ENCODE measurements around the gene TIFAB.

Gene TIFAB

DNA sequence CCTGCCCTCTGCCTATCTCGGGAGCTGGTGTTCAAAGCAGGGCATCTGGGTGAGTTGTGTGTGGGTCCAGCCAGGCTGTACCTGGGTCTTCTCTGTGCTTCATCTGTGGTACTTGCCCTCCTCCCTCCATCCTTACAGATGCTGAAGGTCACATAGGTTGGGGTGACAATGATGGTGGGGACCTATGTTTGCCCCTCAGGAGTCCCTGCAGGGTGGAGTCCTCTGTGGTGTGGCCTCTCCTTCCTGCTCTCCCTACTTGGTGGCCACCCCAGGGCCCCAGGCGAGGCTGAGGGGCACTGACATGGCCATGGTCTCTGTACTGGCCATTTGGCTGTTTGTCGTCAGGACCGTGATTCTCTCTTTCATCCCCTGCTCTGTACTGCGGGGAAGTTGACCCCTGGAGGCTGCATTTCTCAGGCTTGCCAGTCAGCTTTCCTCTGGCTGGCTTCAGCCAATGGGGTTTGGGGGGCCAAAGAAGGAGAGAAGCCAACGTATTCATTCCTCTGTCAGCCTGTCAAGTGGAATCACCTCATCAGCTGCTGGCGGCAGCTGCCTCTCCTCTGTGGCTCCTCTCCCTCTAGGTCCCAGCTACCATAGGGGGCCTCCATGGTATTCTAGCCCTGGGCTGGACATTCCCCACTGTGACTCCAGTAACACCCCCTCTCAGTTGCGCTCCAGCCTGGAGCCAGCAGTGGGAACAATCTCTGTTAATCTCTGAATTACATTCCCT lies 9.6 kb downstream of the TIFAB start:
- DNase-seq (ENCODE audit: low spot score) = no peak

DNA sequence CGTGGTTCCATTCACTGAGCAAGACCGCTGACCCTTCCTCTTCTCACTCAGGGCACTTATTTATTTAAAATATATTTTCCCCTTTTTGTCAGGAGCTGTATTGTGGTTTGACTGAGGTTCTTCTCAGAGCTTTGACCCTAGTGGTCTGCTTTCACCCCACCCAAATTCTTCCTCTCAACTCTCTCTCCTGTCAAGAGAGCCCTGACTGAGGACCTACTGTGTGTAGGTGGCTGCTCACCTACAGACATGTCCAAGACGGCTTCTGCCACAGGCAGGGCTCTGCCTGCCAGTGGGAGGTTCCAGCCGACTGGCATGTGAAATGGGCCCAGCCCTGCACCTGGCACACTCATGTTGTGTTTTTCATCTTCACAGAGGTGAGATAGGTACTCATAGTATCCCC lies 10.2 kb downstream of the TIFAB start:
- no peak for DNase-seq (ENCODE audit: low spot score)

DNA sequence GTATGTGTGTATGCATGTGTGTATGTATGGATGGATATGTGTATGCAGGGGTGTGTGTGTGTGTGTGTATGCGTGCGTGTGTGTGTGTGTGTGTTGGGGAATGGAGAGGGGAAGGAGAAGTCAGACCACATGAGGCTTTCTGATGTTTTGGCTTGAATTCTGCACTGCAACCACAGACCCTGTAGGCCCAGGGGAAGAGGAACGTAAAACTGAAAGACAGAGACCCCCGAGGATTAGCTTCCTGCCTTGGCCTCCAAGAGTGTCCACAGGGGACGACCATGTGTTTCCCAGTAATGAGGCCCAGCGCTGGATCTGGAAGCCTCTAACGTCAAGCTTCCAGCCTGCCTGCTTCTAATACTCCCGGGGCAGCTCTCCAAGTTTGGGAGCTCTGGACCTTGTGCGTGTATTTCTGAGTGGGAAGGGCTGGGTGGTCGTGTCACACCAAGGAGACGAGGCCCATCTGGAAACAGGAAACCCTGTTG lies 10.8 kb downstream of the TIFAB start:
- DNase-seq (ENCODE audit: low spot score) = no peak

DNA sequence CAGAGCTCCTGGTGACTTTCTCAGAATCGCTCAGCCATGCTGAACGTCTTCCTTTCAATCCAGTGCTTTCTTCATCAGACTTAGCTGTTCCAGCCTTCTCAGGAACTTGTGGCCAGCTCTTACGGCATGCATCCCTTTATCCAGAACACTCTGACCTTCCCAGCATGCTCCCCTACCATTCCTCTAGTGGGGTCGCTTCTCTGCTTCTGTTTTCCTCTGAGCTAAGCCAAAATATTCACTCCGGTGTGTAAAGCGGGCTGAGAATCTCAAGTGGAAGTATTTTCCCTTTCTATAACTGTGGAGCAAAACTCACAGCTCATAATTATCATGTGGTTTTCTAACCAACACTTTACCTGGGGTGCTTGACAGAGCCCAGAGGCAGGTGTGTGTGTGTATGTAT lies 11.2 kb downstream of the TIFAB start:
- no peak for DNase-seq (ENCODE audit: low spot score)

DNA sequence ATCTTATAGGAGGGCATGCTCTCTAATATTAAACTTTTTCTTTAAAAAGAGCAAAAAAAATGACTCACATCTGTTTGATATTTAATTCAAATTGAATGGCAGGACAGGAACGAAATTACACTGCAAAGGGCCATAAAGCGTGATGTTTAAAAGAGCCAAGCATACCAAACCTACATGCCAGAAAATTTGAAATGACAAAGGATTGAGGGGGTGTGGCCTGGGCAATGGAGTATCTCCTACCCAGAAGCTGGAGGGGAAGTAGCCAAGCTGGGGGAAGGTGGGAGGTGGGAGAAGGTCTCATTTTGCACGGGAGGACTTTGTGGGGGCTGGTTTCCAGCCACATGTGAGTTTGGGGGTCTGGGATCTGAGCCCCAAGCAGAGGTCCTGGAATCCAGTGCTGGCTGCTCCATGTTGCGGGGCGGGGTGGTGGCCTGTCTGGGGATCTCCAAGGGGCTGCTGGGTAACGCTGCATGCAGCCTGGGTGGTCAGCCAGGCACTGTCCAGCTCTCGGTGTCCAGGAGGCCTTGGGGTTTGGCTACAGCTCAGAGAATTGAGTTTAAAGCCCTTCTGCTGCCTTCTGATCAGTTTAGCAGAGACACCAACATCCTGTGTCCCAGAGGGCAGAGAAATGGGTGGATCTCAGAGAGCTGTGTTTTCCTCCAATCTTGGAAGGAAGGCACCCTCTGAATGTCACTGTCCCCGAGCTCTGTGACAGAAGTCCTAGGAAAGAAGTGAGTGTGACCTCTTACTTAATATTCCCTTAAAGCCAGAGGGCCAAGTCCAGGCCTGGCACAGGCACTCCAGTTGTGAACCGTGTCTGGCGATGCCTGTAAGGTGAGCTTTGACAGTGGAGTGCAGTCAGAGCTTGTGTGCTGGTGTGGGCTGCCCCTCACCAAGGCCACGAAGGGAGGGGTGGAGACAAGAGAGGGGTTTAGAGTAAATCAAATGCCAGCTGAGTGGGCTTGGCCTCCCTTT lies 12.6 kb downstream of the TIFAB start:
- DNase-seq (ENCODE audit: low spot score) = no peak

DNA sequence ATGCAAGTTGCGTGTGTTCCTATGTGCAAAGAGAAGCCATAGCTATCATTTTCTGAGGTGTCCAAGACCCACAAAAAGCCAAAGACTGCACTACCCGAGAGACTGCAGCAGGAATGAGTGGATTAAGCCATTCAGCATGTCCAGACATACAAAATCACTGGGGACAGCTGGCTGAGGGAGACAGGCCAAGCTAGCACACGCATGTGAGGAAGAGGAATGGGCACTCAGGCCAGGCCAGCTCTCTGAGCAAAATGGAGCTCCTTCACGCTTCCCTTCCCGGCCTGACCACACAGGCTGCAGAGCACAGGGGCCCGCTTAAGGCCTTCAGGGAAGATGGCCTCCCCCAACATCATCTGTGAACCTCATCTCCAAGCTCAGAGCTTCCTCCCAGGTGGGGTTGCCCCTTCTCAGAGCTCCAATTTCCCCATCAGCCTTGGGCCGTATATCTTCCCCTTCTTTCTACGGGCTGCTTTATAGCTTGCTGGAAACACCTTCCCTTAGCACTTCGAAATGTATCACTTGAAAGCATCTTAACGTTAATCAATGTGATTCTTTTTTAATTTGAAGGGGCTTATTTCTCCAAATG lies 13.4 kb downstream of the TIFAB start:
- no peak for DNase-seq (ENCODE audit: low spot score)

DNA sequence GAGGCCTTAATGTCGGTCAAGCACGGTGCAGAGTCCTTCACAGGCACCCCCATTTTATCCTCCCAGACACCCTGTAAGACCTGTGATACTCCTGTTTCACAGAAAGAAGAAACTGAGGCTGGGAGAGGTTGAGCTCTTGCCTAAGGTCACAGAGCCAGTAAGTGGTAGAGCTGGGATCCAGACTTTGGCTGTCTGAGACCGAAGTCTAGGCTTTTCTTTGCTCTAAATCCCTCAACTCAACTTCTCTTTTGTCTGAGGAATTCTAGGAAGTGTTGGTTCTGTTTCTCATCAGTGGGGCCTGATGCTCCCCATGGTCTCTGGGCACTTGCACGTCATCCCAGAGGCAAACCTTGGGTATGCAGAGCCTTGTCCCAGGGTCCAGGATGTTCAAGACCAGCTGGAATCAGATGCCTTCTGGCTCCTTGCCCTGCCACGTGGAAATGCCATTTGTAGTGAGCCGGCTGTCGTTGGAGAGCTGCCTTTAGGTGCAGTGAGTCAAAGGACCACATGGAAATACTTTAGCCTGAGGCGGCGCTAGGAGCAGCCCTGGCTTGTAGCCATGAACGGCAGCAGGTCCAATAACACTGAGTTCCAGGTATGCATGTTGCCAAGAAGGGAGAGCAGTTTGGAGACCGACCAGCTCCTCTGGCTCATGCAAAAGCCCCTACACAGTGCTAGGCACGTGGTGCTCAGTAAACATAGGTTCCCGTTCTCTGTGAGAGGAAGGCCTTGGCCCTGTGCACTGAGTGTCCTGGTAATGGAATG lies 14.2 kb downstream of the TIFAB start:
- no peak for DNase-seq (ENCODE audit: low spot score)

DNA sequence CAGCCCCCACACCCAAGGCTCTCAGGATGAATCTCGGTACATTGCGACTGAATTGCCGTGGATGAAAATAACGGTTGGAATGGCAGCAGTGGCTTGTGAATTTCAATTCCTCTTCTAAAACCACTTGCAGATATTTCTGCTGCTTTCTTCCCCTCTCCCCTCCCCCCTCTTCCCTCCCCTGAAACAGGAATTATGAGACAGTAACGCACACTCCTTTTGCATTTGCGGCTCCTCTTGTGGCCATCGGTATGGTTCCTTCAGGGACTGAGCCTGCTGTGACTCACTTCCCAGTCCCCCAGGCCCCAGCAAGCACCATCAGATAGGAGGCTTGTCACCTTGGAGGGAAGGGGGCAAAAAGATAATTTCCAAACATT lies 14.7 kb downstream of the TIFAB start:
- no peak for DNase-seq (ENCODE audit: low spot score)

DNA sequence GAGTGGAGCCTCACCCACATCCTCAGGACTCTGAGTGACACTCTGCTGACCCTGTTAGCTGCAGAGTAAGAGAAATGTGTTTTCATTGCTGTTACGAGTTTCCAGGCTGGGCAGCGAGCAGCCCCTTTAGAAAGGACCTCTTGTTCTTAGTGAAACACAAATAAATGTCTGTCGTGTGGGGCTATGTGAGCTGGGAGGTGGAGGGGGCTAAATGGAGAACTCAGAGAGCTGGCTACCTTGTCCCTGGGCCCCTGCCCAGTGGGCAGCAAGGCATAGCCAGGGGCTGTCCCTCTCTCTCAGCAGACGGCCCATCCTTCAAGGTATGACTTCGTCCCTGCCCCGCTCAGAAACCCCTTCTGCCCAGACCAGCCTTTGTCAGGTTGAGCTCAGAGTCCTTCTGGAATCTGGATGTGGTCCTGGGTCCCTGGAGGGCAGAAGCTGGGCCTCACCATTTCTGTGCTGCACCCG lies 15.2 kb downstream of the TIFAB start:
- DNase-seq (ENCODE audit: low spot score) = no peak

DNA sequence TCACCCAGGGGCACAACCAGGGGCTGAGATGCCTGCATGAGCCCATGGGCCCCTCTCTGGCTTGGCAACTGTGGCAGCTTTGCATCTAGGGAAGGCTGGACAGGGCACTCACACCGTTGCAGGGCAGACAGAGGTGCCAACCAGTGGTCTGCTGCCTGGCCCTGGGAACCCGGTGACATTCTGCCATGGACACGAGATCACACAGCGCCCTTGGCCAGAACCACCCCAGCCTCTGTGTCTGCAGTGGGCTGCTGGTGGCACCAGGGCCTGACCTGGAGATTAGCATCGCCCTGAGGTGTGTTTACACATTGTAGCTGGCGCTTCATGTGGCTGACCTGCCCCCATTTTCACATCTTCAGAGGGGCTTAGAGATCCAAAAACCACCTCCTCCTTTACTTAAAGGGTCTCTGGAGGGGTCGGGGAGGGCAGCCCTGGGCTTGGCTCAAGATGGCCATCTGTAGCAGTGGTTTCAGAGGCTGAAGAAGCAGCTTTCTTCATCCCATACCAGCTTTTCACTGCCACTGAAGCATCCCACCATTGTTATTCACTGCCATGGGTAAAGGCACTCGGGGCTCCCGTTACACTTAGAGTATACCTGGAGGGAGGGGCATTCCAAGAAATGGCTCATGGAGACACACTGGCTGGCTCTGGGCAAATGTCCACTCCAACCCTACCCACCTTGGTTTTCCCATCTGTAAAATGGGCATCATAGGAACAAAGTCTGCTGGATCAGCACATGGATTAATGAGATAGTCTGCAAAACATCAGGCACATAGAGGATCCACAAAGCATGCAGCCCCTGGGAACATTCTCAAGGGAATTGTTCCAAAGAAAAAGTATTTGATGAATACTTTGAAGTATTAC lies 16.5 kb downstream of the TIFAB start:
- no peak for DNase-seq (ENCODE audit: low spot score)

DNA sequence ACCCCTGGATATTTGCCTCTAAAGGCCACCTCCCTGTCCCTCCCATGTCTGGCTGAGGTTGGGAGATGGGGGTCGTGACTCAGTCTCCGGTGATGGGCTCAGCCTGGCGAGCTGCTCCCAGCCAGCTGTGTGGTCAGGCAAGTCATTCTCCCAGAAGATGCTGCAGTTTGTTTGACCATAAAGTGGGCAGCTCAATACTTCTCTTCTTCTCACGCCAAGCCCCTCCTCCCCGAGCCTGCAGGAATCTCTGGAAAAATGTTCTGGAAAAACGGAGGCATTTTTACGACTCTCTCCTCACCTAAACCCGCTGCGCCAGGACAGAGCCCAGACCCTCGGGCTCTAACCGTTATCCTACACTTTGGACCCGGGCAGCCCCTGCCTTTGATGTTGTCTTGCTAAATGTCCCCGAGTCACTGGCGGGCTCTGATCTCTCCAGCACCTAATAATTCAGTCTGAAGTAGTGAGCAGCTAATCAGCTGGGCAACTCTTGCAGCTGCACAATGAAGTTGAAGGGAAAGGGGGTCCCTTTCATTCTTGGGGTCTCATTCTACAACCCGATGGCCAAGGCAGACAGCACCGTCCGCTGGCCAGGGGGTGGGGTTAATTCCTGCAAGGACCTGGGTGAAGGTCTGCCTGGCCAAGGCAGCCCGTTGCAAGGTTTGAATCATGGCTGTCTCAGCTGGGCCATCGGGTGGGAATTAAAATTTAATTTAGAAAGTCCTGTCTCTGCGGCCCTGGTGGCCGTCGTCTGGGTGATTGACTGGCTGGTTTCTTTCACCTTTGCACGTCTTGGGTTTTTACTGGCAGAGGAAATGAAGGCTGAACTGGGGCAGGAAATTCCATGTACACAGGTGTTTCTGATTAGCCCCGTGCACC lies 17.3 kb downstream of the TIFAB start:
- no peak for DNase-seq (ENCODE audit: low spot score)

DNA sequence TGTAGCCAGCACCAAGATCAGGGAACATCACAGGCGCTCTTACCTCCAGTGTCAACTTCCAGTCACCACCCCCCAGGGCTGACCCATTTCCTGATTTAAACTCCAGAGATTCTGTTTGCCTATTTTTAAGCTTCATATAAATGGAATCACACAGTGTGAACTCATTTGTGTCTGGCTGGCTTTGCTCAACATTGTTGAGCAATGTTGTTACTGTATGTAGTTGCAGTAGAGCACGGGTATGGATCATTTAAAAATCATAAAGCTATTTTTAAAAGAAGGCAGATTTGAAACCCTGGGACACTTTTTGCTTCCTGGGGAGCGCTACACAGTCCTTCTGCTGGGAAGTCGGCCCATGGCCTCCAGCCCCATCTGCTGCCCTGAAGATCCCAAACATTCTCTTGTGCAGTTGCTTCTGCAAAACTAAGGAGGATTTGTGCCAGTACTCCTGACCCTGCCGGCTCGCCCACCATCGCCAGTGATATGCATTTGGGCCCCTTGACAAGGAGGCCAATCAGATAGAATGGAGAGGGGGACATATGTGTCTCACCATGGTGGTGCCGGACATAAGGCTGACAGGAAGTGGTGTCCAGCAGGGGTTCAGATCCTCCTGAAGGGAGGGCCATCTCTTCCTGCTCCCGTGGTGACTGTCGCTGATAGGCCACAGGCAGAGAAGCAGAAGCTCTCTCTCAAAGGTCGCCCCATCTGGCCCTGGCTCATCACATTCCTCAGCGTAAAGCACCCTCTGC lies 18.3 kb downstream of the TIFAB start:
- DNase-seq (ENCODE audit: low spot score) = no peak

DNA sequence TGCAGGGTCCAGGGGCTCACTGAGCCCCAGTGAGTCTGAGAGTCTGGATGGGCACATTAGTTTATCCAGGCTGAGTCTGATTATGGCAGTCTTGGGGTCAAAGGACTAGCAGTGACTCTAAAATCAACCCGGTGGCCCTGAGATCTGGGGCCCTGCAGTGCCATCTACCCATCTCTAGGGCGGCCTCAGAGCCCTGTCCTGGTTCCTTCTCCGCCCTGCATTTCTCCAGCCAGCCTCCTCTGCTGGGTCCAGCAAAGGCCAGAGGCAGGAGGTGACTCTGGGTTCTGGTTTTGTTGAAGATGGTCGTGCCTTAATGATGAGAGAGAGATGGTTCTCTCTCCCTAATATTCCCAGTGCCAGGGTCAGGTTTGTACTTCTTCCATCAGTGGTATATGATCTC lies 20.0 kb downstream of the TIFAB start:
- no peak for DNase-seq (ENCODE audit: low spot score)

DNA sequence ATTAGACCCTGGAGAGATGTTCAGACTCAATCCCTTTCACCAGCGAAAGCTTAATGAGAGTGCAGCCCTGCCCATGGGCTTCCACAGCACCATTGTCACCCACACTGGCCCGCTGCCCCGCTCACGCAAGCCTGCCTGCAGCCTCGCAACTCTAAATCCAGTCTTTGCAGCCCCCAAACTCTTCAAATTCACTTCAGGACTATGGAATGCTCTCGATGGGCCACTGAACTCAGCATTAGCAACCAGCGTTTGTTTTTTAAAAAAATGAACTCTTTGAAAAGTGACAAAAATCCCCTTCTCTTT lies 22.1 kb downstream of the TIFAB start:
- no peak for DNase-seq (ENCODE audit: low spot score)

DNA sequence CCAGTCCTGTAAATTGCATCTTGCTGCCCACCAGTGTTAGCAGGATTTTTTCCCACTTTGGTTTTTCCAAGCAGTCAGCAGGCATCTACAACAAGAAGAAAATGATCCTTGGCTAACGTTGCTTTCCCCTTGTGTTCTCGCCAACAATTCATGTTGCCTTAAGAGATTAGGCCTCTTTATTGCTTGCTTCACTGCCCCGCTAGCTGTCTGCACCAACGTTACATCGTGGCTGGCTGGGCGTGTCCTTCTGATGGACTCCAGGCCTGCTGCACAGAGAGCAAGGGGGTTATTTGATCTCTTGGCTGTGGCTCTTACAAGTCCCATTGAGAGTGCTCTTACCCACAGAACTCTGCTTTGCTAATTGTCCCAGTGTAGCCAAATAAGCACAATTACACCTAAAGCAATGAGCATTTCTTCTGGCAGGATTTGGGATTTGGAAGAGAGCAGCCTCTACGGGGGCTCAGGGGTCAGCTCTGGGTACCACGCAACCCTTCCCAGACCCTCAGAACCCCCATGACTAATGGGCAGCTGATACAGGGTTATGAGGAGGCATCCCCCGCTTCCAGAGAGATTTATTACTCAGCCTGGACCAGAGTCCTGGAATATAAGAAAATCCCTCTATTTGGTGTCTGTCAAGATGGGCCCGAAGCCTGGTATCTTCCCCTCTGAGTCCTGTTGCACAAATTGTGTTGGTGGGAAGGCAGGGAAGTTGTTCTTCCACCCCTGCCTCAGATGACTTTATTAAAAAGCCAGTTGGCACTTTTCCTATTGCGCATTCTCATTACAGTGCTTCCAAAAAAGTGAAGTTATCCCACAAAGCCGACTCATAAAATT lies 22.6 kb downstream of the TIFAB start:
- DNase-seq (ENCODE audit: low spot score) = no peak

DNA sequence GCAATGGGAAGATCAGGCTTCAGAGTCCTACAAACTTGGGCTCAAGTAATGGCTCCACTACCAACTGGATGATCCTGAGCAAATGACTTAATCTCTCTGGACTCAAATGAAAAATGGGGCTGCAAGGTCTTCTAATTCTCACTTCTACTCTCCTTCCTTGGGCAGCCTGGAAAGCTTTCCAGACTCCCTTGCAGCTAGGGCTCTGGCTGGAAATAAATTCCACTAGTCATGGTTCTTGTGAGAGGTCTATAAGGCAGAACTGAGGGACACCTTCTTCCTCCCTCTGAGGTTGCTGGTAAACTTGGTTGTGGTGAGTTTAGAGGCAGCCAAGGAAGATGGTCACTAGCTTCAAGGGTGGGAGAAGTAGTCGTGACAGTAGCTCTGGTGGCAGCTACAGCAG lies 23.6 kb downstream of the TIFAB start:
- DNase-seq (ENCODE audit: low spot score) = no peak

DNA sequence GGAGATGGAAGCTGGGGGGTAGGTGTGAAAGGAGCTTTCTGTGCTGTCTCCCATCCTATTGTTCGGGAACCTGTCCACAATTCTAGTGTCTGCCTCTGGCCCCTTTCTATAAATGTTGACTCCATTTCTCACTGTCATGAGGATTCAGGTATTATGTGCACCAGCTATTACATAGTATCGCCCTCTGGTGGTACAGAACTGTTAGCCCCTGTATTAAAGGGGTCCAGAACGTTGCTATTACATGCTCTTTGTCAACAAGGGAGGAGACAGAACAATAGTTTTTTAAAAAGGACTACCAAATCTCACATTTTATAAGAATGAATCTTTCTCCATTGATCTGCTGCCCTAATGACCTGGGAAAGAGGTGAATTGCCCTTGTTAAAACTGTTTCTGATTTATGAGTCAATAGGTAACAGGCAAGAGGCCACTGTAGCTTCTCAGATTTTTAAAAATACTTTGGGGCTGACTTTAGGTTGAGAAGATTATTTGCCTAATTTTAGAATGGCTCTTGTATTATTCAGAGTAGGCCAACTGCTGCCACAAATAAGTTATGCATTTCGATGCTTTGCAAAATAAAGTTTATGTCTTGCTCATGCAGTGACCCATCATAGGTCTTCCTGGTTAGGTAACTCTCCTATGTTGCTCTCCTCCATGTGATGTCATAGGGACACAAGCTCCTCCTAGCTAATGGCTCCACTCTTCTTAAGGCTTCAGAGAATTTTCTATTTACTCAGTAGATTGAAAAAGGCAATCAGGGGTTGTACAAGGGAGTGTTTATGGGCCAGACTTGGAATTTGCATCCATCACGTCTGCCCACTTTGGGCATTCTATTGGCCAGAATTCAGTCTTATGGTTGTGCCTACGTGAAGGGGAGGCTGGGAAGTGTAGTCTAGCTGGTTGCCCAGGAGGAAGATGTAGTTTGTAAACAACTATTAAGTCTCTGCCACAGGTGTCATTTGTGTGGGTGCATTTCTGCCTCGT lies 25.8 kb downstream of the TIFAB start:
- peak; percentile 60 for DNase-seq (ENCODE audit: low spot score)

Measured in activated CD4-positive, alpha-beta T cell treated with anti-CD3 and anti-CD28 coated beads, Interleukin-2, Interleukin-4, amounts not matched to agents 100 ng/mL and 50 ng/mL, durations not matched to agents 16 hours and 8 hours (primary cell).